ENCODE measurements around the gene LRRD1.

LRRD1 gene

DNA sequence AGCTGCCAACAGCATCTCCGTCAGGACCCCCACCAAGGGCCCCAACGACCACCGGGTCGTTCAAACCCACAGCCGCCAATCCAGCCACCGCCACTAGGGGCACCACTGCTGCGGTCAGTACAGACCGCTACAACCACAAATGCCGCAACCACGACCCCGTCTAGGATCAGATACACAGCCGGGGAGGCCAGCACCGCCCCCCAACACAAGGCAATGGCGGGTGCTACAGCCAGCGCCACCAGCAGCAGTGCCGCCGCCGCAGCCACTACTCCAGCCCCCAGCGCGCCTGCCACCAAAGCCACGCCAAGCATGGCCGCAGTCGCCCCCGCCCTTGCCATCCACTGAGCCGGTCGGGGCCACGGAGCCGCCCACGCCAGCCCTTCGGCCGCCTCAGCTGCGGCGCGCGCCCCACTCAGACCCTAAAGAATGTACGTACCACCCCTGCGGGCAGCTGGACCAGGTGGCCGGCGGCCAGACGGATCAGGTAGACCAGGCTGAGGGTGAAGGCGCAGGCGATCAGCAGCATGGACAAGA lies 45.1 kb downstream of the LRRD1 start (continued):
- no peak for TF ChIP-seq ISL1 (CRISPR knock-in tag; IDR thresholded peaks at IDR 0.05)
- TF ChIP-seq CSDC2 (CRISPR knock-in tag; IDR thresholded peaks at IDR 0.05), result no peak

DNA sequence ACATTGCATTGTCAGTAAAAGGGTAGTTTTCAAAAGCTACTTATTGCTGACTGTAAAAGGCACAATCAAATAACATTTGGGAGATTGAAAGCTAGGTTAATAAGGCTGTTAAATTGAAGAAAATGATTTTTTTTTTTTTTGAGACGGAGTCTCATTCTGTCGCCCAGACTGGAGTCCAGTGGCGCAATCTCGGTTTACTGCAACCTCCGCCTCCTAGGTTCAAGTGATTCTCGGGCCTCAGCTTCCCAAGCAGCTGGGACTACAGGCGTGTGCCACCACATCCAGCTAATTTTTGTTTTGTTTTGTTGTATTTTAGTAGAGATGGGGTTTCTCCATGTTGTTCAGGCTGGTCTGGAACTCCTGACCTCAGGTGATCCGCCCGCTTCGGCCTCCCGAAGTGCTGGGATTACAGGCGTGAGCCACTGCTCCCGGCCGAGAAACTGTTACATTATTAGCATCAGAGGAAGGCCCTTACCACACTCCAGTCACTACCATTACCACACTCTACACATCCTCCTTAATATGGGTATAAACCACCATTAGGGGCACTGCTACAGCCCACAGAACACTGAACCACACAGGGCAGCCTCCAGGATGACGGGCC lies 45.7 kb downstream of the LRRD1 start:
- peak; percentile 51 for ATAC-seq
- TF ChIP-seq SNAI2 (CRISPR knock-in tag; IDR thresholded peaks at IDR 0.05), result no peak
- no peak for TF ChIP-seq TOX (CRISPR knock-in tag; IDR thresholded peaks at IDR 0.05; ENCODE audit: borderline replicate concordance)
- TF ChIP-seq BACH2 (CRISPR knock-in tag; IDR thresholded peaks at IDR 0.05; ENCODE audit: borderline replicate concordance), result no peak
- no peak for TF ChIP-seq GLIS3 (CRISPR knock-in tag; IDR thresholded peaks at IDR 0.05)
- TF ChIP-seq, protein P1, sequence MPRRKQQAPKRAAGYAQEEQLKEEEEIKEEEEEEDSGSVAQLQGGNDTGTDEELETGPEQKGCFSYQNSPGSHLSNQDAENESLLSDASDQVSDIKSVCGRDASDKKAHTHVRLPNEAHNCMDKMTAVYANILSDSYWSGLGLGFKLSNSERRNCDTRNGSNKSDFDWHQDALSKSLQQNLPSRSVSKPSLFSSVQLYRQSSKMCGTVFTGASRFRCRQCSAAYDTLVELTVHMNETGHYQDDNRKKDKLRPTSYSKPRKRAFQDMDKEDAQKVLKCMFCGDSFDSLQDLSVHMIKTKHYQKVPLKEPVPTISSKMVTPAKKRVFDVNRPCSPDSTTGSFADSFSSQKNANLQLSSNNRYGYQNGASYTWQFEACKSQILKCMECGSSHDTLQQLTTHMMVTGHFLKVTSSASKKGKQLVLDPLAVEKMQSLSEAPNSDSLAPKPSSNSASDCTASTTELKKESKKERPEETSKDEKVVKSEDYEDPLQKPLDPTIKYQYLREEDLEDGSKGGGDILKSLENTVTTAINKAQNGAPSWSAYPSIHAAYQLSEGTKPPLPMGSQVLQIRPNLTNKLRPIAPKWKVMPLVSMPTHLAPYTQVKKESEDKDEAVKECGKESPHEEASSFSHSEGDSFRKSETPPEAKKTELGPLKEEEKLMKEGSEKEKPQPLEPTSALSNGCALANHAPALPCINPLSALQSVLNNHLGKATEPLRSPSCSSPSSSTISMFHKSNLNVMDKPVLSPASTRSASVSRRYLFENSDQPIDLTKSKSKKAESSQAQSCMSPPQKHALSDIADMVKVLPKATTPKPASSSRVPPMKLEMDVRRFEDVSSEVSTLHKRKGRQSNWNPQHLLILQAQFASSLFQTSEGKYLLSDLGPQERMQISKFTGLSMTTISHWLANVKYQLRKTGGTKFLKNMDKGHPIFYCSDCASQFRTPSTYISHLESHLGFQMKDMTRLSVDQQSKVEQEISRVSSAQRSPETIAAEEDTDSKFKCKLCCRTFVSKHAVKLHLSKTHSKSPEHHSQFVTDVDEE (CRISPR knock-in tag; IDR thresholded peaks at IDR 0.05), result no peak
- TF ChIP-seq ZC3H10 (CRISPR knock-in tag; IDR thresholded peaks at IDR 0.05), result no peak
- TF ChIP-seq TCF4 (CRISPR knock-in tag; IDR thresholded peaks at IDR 0.05; ENCODE audit: borderline replicate concordance), result no peak

DNA sequence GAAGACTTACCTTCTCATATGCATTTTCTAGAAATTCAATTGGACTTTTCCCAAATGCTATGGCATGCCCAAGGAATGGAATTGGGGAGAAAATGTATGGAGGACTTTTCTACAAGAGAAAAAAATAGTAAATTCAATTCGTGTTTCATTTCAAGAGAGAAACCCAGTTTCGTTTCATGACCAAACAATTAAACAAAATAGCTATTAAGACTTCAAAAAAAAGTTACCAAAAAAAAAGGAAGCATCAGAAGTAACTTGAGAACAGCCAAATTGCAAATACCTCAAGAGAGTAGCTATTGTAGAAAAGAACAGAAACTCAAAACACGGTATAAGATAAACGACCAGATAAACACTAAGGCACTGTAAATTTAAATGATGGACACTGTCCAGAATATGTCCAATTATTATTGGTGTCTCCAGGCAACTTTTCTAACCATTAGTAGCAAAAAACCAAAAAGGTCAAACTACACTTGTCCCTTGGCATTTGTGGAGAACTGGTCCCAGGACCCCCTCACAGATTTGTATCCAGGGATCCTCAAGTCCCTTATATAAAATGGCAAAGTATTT lies 47.1 kb downstream of the LRRD1 start:
- ATAC-seq, result no peak
- TF ChIP-seq PPARA (CRISPR knock-in tag; IDR thresholded peaks at IDR 0.05; ENCODE audit: borderline replicate concordance) (no peak), ZNF8 (CRISPR knock-in tag; IDR thresholded peaks at IDR 0.05) (no peak), CSDC2 (CRISPR knock-in tag; IDR thresholded peaks at IDR 0.05) (no peak), TCF4 (CRISPR knock-in tag; IDR thresholded peaks at IDR 0.05; ENCODE audit: borderline replicate concordance) (no peak), TOX (CRISPR knock-in tag; IDR thresholded peaks at IDR 0.05; ENCODE audit: borderline replicate concordance) (no peak), RARB (CRISPR knock-in tag; IDR thresholded peaks at IDR 0.05) (no peak), GLIS3 (CRISPR knock-in tag; IDR thresholded peaks at IDR 0.05) (no peak), ZC3H10 (CRISPR knock-in tag; IDR thresholded peaks at IDR 0.05) (no peak)
- TF ChIP-seq, protein P2, sequence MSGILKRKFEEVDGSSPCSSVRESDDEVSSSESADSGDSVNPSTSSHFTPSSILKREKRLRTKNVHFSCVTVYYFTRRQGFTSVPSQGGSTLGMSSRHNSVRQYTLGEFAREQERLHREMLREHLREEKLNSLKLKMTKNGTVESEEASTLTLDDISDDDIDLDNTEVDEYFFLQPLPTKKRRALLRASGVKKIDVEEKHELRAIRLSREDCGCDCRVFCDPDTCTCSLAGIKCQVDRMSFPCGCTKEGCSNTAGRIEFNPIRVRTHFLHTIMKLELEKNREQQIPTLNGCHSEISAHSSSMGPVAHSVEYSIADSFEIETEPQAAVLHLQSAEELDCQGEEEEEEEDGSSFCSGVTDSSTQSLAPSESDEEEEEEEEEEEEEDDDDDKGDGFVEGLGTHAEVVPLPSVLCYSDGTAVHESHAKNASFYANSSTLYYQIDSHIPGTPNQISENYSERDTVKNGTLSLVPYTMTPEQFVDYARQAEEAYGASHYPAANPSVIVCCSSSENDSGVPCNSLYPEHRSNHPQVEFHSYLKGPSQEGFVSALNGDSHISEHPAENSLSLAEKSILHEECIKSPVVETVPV (CRISPR knock-in tag; IDR thresholded peaks at IDR 0.05), result no peak

DNA sequence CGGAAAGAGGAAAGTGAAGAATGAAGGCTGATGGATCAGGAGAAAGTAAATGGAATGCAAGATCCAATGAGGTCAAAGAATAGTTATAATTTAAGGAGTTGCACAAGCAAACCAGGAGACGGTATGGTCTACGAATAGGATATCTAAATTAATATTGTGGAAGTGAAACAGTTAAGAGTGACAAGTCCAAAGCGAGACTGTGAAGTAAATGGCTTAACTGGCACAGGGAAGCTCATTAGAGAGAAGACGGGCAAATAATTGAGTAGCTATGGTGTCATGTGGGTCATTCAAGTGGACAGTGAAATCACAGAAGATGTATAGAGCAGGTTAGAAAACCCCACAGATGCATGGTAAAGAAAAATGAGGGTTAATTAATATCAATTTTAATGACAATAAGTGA lies 47.8 kb downstream of the LRRD1 start:
- TF ChIP-seq ESRRG (CRISPR knock-in tag; IDR thresholded peaks at IDR 0.05) (no peak), ISL1 (CRISPR knock-in tag; IDR thresholded peaks at IDR 0.05) (no peak), ZFP3 (CRISPR knock-in tag; IDR thresholded peaks at IDR 0.05) (no peak), CSDC2 (CRISPR knock-in tag; IDR thresholded peaks at IDR 0.05) (no peak)
- TF ChIP-seq, protein P3, sequence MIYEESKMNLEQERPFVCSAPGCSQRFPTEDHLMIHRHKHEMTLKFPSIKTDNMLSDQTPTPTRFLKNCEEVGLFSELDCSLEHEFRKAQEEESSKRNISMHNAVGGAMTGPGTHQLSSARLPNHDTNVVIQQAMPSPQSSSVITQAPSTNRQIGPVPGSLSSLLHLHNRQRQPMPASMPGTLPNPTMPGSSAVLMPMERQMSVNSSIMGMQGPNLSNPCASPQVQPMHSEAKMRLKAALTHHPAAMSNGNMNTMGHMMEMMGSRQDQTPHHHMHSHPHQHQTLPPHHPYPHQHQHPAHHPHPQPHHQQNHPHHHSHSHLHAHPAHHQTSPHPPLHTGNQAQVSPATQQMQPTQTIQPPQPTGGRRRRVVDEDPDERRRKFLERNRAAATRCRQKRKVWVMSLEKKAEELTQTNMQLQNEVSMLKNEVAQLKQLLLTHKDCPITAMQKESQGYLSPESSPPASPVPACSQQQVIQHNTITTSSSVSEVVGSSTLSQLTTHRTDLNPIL (CRISPR knock-in tag; IDR thresholded peaks at IDR 0.05; ENCODE audit: low read depth), result no peak
- no peak for ATAC-seq

DNA sequence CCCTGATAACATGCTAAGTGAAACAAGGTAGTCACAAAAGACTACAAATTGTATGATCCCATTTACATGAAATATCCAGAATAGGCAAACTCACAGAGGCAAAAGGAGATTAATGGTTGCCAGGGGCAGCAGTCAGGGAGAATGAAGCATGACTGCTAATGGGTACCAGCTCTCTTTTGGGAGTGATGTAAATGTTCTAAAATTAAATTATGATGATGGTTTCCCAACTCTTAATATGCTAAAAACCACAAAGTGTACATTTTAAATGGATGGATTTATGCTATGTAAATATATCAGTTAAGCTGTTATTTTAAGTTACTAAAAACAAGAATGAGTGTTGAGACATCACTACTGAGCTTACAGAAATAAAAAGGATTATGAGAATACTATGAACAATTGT lies 57.3 kb downstream of the LRRD1 start:
- no peak for ATAC-seq
- no peak for TF ChIP-seq PPARA (CRISPR knock-in tag; IDR thresholded peaks at IDR 0.05; ENCODE audit: borderline replicate concordance)
- no peak for TF ChIP-seq ZNF565 (CRISPR knock-in tag; conservative IDR thresholded peaks at IDR 0.05; ENCODE audit: low read depth)
- no peak for TF ChIP-seq ZNF8 (CRISPR knock-in tag; IDR thresholded peaks at IDR 0.05)
- no peak for TF ChIP-seq GLIS3 (CRISPR knock-in tag; IDR thresholded peaks at IDR 0.05)
- TF ChIP-seq BACH2 (CRISPR knock-in tag; IDR thresholded peaks at IDR 0.05; ENCODE audit: borderline replicate concordance), result no peak
- no peak for TF ChIP-seq TCF4 (CRISPR knock-in tag; IDR thresholded peaks at IDR 0.05; ENCODE audit: borderline replicate concordance)
- no peak for TF ChIP-seq ZFP30 (CRISPR knock-in tag; IDR thresholded peaks at IDR 0.05)
- TF ChIP-seq, protein P2 (CRISPR knock-in tag; IDR thresholded peaks at IDR 0.05), result no peak
- no peak for TF ChIP-seq CSDC2 (CRISPR knock-in tag; IDR thresholded peaks at IDR 0.05)
- TF ChIP-seq ZFP3 (CRISPR knock-in tag; IDR thresholded peaks at IDR 0.05), result no peak
- TF ChIP-seq RARB (CRISPR knock-in tag; IDR thresholded peaks at IDR 0.05), result no peak
